ENCODE data around the gene PFKFB2. TPM values are rescaled to one million over a fixed set of nuclear protein-coding genes. Genes with fewer than 3 reads are reported as not detected.

Gene PFKFB2
- total and polyA plus RNA-seq, 2 experiments from 2014 or later = 9.5 to 19.2 TPM

DNA sequence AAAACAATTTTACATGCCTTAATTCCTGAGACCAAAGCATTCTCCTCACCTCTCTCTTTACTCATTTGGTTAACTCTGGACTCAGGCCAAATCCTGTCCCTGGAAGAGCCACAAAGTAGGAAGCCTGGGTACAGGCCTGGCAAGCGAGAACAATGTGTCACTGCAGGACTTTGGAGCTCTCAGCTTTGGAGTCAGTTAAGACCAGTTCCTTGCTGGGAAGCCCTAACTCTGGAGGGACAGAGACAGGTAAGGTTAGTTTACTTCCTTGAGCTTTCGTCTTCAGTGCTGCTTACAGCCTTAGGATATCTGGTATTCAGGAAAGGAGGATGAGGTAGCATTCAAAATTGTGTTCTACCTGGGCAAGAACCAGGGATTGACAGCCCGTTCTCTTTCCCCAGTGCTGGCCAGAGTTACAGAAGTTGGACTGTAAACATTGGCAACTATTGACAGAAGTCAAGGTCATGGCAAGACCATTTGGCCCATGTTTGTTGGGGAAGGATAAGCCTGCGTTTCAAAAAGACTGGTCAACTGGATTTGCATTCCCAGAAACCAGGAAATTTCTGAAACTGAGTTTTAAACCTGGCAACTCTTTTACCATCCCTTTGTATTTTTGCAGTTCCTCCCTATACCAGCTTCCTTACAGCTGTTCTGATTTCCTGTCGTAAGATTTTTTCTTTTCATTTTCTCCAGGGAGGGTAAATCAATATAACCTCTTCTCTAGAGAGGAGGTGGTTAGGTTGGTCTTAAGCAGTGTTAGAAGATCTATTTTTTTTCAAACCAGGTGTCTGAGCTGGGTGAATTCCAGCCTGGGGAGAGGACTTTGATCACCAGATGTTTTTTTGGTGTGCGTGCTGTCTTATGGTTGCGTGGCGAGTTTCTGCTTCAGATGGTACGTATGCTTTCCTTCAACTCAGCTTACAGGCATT, 35.9 kb downstream of the PFKFB2 start, which contains the start of gene C4BPB:
TSS of gene C4BPB (plus strand) at position 160 of the 926 bp plus-strand sequence. CDS start at position 832, 672 bp downstream.
- Histone ChIP-seq H3K36me3 (replicated peaks; ENCODE audit: insufficient read depth, low read depth) (no peaks in the 10 kb centered on the region), H2AFZ (peak within 1 kb of the TSS; percentile 8), H3K27me3 (no peaks in the 10 kb centered on the region), H3K79me2 (no peaks in the 10 kb centered on the region), H3K9me3 (ENCODE audit: low read depth) (no peaks in the 10 kb centered on the region), H3K27ac (peak within 1 kb of the TSS; percentile 86), H3K4me1 (ENCODE audit: insufficient read depth) (peaks cover 38% of the 10 kb centered on the region), H3K4me2 (peak within 1 kb of the TSS; percentile 21), H3K9me2 (replicated peaks; ENCODE audit: insufficient read depth) (no peaks in the 10 kb centered on the region), H3K4me3 (peak within 1 kb of the TSS; percentile 6), H4K20me1 (ENCODE audit: insufficient read depth, poor library complexity, severe bottlenecking) (no peaks in the 10 kb centered on the region)
- peak; percentile 59 for DNase-seq (ENCODE audit: low spot score)
- WGBS (ENCODE audit: low lambda C conversion rate, missing lambda C conversion rate) = 50% methylated on average over 9 of the region's 9 CpGs
- TF ChIP-seq, protein P1, sequence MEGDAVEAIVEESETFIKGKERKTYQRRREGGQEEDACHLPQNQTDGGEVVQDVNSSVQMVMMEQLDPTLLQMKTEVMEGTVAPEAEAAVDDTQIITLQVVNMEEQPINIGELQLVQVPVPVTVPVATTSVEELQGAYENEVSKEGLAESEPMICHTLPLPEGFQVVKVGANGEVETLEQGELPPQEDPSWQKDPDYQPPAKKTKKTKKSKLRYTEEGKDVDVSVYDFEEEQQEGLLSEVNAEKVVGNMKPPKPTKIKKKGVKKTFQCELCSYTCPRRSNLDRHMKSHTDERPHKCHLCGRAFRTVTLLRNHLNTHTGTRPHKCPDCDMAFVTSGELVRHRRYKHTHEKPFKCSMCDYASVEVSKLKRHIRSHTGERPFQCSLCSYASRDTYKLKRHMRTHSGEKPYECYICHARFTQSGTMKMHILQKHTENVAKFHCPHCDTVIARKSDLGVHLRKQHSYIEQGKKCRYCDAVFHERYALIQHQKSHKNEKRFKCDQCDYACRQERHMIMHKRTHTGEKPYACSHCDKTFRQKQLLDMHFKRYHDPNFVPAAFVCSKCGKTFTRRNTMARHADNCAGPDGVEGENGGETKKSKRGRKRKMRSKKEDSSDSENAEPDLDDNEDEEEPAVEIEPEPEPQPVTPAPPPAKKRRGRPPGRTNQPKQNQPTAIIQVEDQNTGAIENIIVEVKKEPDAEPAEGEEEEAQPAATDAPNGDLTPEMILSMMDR (IDR thresholded peaks at IDR 0.05; ENCODE audit: poor library complexity) = no peak
- TF ChIP-seq EZH2 (IDR thresholded peaks at IDR 0.05; ENCODE audit: borderline replicate concordance) (no peak), EZH2phosphoT487 (IDR thresholded peaks at IDR 0.05; ENCODE audit: low read depth, severe bottlenecking, unreplicated experiment) (no peak)

DNA sequence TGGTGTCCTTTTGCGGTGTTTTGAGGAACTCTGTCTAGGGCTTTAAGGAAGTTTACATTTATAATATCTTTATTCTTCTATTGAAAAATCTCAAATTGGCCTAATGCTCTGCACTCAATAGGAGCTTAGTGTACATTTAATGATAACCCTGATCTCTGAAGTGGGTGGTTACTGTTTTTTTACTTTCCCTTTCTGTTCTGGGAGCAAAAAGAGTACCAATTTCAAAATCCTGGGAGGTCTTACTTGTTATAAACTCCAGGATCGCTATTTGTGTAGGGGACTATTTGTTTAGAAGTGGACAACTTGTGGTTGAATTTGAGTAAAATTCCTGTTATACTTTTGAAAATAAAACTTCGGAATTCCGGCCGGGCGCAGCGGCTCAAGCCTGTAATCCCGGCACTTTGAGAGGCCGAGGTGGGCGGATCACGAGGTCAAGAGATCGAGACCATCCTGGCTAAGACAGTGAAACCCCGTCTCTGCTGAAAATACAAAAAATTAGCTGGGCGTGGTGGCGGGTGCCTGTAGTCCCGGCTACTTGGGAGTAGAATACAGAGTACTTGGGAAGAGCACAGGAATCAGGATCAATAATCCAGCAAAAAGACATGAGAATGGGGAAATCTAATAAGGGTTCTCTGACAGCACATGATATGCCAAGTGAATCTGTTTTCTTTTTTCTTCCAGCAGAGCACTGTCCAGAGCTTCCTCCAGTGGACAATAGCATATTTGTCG, 36.7 kb downstream of the PFKFB2 start:
- H3K36me3 ChIP-seq (replicated peaks; ENCODE audit: insufficient read depth, low read depth) = no peaks in the 10 kb centered on the region
- H3K27ac ChIP-seq = peak overlapping the region; percentile 86
- H3K79me2 ChIP-seq = no peaks in the 10 kb centered on the region
- H3K4me3 ChIP-seq = peak overlapping the region; percentile 6
- peaks cover 34% of the 10 kb centered on the region for H3K4me1 ChIP-seq (ENCODE audit: insufficient read depth)
- H3K9me2 ChIP-seq (replicated peaks; ENCODE audit: insufficient read depth) = no peaks in the 10 kb centered on the region
- no peaks in the 10 kb centered on the region for H3K27me3 ChIP-seq
- TF ChIP-seq EZH2phosphoT487 (IDR thresholded peaks at IDR 0.05; ENCODE audit: low read depth, severe bottlenecking, unreplicated experiment) (no peak), EZH2 (IDR thresholded peaks at IDR 0.05; ENCODE audit: borderline replicate concordance) (no peak)
- TF ChIP-seq, protein P1 (IDR thresholded peaks at IDR 0.05; ENCODE audit: poor library complexity) = no peak
- peak overlapping the region; percentile 21 for H3K4me2 ChIP-seq
- no peaks in the 10 kb centered on the region for H4K20me1 ChIP-seq (ENCODE audit: insufficient read depth, poor library complexity, severe bottlenecking)
- H2AFZ ChIP-seq = peak overlapping the region; percentile 8
- 94% methylated on average over 17 of the region's 17 CpGs for WGBS (ENCODE audit: low lambda C conversion rate, missing lambda C conversion rate)
- H3K9me3 ChIP-seq (ENCODE audit: low read depth) = no peaks in the 10 kb centered on the region
- no peak for DNase-seq (ENCODE audit: low spot score)

- Histone ChIP-seq H3K4me2 (no peak overlapping the region), H3K9me3 (ENCODE audit: low read depth) (no peaks in the 10 kb centered on the region), H3K27me3 (no peaks in the 10 kb centered on the region), H3K36me3 (replicated peaks; ENCODE audit: insufficient read depth, low read depth) (no peaks in the 10 kb centered on the region), H3K4me1 (ENCODE audit: insufficient read depth) (peaks cover 28% of the 10 kb centered on the region), H3K9me2 (replicated peaks; ENCODE audit: insufficient read depth) (no peaks in the 10 kb centered on the region), H3K27ac (no peak overlapping the region), H4K20me1 (ENCODE audit: insufficient read depth, poor library complexity, severe bottlenecking) (no peaks in the 10 kb centered on the region), H2AFZ (no peak overlapping the region), H3K4me3 (no peak overlapping the region), H3K79me2 (no peaks in the 10 kb centered on the region)
- 94% methylated on average over 4 of the region's 4 CpGs for WGBS (ENCODE audit: low lambda C conversion rate, missing lambda C conversion rate)
- TF ChIP-seq EZH2phosphoT487 (IDR thresholded peaks at IDR 0.05; ENCODE audit: low read depth, severe bottlenecking, unreplicated experiment) (no peak), EZH2 (IDR thresholded peaks at IDR 0.05; ENCODE audit: borderline replicate concordance) (no peak)
- TF ChIP-seq, protein P1 (IDR thresholded peaks at IDR 0.05; ENCODE audit: poor library complexity) = no peak
- DNase-seq (ENCODE audit: low spot score) = no peak
Measured at GRCh38 chr1:207091200-207091908, 38.3 kb downstream of the PFKFB2 start.

Data from hepatocyte (in vitro differentiated cells).